GM12878 (cell line): Measurements from ENCODE around the gene NPTX1. TPM values are rescaled to one million over a fixed set of nuclear protein-coding genes. Genes with fewer than 3 reads are reported as not detected.

Experiments used
- ATAC-seq: fragments of 200-7000 bp; cut with Tn5 transposase; 3 replicates; pipeline ENCODE4 v1.9.1; 2020; ENCODE audit warnings: mild to moderate bottlenecking, moderate library complexity
- BruUV-seq: library from RNA; stranded (reverse); fragments of 400-500 nt; replicated peaks from 2 replicates; lab custom pipeline; 2021; lab: Mats Ljungman, UMichigan
- CTCF ChIA-PET: fragments of 300-600 bp; sonication (Branson Sonifier 250); formaldehyde crosslinking; extraction: SDS; loops from one replicate; lab custom pipeline; 2021; ENCODE audit warnings: inconsistent platforms; lab: Yijun Ruan, JAX
- POLR2A ChIA-PET: fragments of 350-600 bp; formaldehyde crosslinking; extraction: SDS; loops from one replicate; lab custom pipeline; 2021; ENCODE audit warnings: inconsistent platforms; lab: Charles Lee
- RAD21 ChIA-PET: fragments of 300-600 bp; sonication (Branson Sonifier 250); formaldehyde crosslinking; loops from one replicate; lab custom pipeline; 2023; ENCODE audit warnings: antibody characterized with exemption; ENCODE audit not compliant: unreplicated experiment; lab: Charles Lee
- SMC1A ChIA-PET: fragments of 300-600 bp; sonication (Branson Sonifier 250); formaldehyde crosslinking; loops from one replicate; lab custom pipeline; 2023; ENCODE audit not compliant: unreplicated experiment, uncharacterized antibody; lab: Charles Lee
- DNase-seq: peaks from one replicate; pipeline ENCODE4 v3.0.0-alpha.2; 2011; ENCODE audit warnings: low read depth, low spot score
- FAIRE-seq: peaks from 3 replicates; lab custom pipeline; 2011; peaks lifted over from hg19 to GRCh38; lab: Jason Lieb, UNC
- H2AFZ ChIP-seq: 2 replicates; pipeline ENCODE4 v1.6.0; 2011; ENCODE audit warnings: low read depth, low read length, control low read depth; ENCODE audit not compliant: control insufficient read depth
- H3K27ac ChIP-seq: 2 replicates; pipeline ENCODE4 v1.5.1; 2011; ENCODE audit warnings: control low read depth; ENCODE audit not compliant: control insufficient read depth, insufficient read depth
- H3K27me3 ChIP-seq, 2 experiments: replicated peaks in 1 of 2; 2 replicates each; pipeline versions ENCODE4 v1.6.0 to v1.6.1; 2011; ENCODE audit warnings: low read length in 1 of 2; ENCODE audit not compliant: control insufficient read depth in 2 of 2, insufficient read depth in 2 of 2
- H3K36me3 ChIP-seq, 2 experiments: 2 replicates each; pipeline ENCODE4 v1.5.1; 2011; ENCODE audit warnings: low read length in 1 of 2; ENCODE audit not compliant: control insufficient read depth in 2 of 2, insufficient read depth in 2 of 2
- H3K4me1 ChIP-seq: 2 replicates; pipeline ENCODE4 v1.6.1; 2011; ENCODE audit warnings: mild to moderate bottlenecking, low read length, moderate library complexity, mixed read lengths; ENCODE audit not compliant: control insufficient read depth, insufficient read depth
- H3K4me2 ChIP-seq: 2 replicates; pipeline ENCODE4 v1.6.0; 2011; ENCODE audit warnings: control low read depth; ENCODE audit not compliant: control insufficient read depth, insufficient read depth
- H3K4me3 ChIP-seq: fragments of 200-600 bp; sonication (generic); 2 replicates; pipeline ENCODE4 v1.5.1; 2016
- H3K79me2 ChIP-seq: 2 replicates; pipeline ENCODE4 v1.6.0; 2011; ENCODE audit warnings: low read length; ENCODE audit not compliant: control insufficient read depth, insufficient read depth
- H3K9ac ChIP-seq: 2 replicates; pipeline ENCODE4 v1.8.0; 2011; ENCODE audit warnings: low read length, control low read depth, mixed read lengths; ENCODE audit not compliant: control insufficient read depth, insufficient read depth
- H3K9me3 ChIP-seq: replicated peaks from 3 replicates; pipeline ENCODE4 v1.5.1; 2011; ENCODE audit warnings: mild to moderate bottlenecking, low read length; ENCODE audit not compliant: control insufficient read depth, insufficient read depth
- H4K20me1 ChIP-seq: 2 replicates; pipeline ENCODE4 v1.6.0; 2011; ENCODE audit not compliant: control insufficient read depth, insufficient read depth
- BMI1 ChIP-seq: fragments of 450-650 bp; IDR thresholded peaks from 2 replicates; pipeline ENCODE4 v1.6.1; 2016; ENCODE audit warnings: mild to moderate bottlenecking, moderate library complexity, borderline replicate concordance
- CBX5 ChIP-seq: sonication (generic); IDR thresholded peaks from 2 replicates; pipeline ENCODE4 v1.6.1; 2016; ENCODE audit warnings: low read depth, moderate library complexity, mild to moderate bottlenecking, inconsistent platforms
- E2F4 ChIP-seq: IDR thresholded peaks from 2 replicates; pipeline ENCODE4 v1.6.1; 2012; ENCODE audit warnings: low read depth, low read length, improper control_type of control experiment
- KDM1A ChIP-seq: fragments of 200-600 bp; sonication (generic); IDR thresholded peaks from 2 replicates; pipeline ENCODE4 v1.6.1; 2016; ENCODE audit warnings: borderline replicate concordance
- MXI1 ChIP-seq: fragments of 150-350 bp; IDR thresholded peaks from 2 replicates; pipeline ENCODE4 v1.6.1; 2011; ENCODE audit warnings: low read depth, mild to moderate bottlenecking, inconsistent platforms, low read length, improper control_type of control experiment
- NFIC ChIP-seq: IDR thresholded peaks from 2 replicates; pipeline ENCODE4 v1.6.1; 2012; ENCODE audit warnings: low read depth, mild to moderate bottlenecking, inconsistent platforms, low read length, moderate library complexity
- SRF ChIP-seq, 2 experiments: IDR thresholded peaks; 2 replicates each; pipeline ENCODE4 v1.6.1; 2011; ENCODE audit warnings: low read depth in 2 of 2, low read length in 2 of 2, mild to moderate bottlenecking in 1 of 2, moderate library complexity in 1 of 2
- TCF12 ChIP-seq: IDR thresholded peaks from 2 replicates; pipeline ENCODE4 v1.6.1; 2011; ENCODE audit warnings: low read depth, mild to moderate bottlenecking, low read length
- ZNF687 ChIP-seq: fragments of 450-650 bp; IDR thresholded peaks from 2 replicates; pipeline ENCODE4 v1.6.1; 2017; ENCODE audit warnings: mild to moderate bottlenecking, moderate library complexity
- WGBS: methylation state at CpG from one replicate; pipeline ENCODE4 v1.1.6; 2016; ENCODE audit warnings: low lambda C conversion rate; ENCODE audit not compliant: insufficient replicate concordance, insufficient coverage; ENCODE audit errors: missing lambda C conversion rate; 5-methylcytosine and 5-hydroxymethylcytosine counted together
- in situ Hi-C: fragments of 300-500 bp; cut with MboI; formaldehyde crosslinking; loops from 9 replicates; pipeline ENCODE4 v1.14.3; 2018; ENCODE audit warnings: mixed read lengths
- intact Hi-C: fragments of 100-400 bp; cut with micrococcal nuclease; formaldehyde crosslinking; loops from one replicate; pipeline ENCODE4 v1.14.2; 2022; ENCODE audit not compliant: unreplicated experiment
- polyA plus RNA-seq, 11 experiments: library from polyadenylated mRNA; depleted of rRNA in 4 of 11; unstranded in 6 of 11; stranded (reverse) in 5 of 11; fragments of >200 nt; fragmentation: Nextera tagmentation in 4 of 11; fragmentation: Illumina TruSeq in 1 of 11; extraction: Ambion mirVana in 4 of 11; extraction: Trizol in 1 of 11; gene quantifications; 1 replicate in 1 of 11; 2 replicates in 10 of 11; pipeline versions ENCODE4 v1.2.1 to v1.2.3, GENCODE V29; 2011 to 2016; ENCODE audit warnings: inconsistent platforms in 2 of 11, missing spikeins in 2 of 11, low read depth in 1 of 11
- total RNA-seq, 4 experiments: library from RNA; depleted of rRNA in 3 of 4; stranded (reverse); fragments of >200 nt in 3 of 4; fragmentation: Illumina TruSeq in 1 of 4; extraction: Trizol in 1 of 4; gene quantifications; 2 replicates each; pipeline versions ENCODE4 v1.2.1 to v1.2.3, GENCODE V29; 2013 to 2021
- TF ChIP-seq, protein P1 (sequence below): IDR thresholded peaks from 2 replicates; pipeline ENCODE4 v1.6.1; 2012; ENCODE audit warnings: mild to moderate bottlenecking, low read depth, low read length
- TF ChIP-seq, protein P2 (sequence below): fragments of 450-650 bp; IDR thresholded peaks from 2 replicates; pipeline ENCODE4 v1.6.1; 2017; ENCODE audit warnings: mild to moderate bottlenecking

Gene NPTX1
- total and polyA plus RNA-seq, 10 of the 15 experiments (the other 5 are each of a cell fraction or from before 2014, with no cell fraction given) = not detected

DNA sequence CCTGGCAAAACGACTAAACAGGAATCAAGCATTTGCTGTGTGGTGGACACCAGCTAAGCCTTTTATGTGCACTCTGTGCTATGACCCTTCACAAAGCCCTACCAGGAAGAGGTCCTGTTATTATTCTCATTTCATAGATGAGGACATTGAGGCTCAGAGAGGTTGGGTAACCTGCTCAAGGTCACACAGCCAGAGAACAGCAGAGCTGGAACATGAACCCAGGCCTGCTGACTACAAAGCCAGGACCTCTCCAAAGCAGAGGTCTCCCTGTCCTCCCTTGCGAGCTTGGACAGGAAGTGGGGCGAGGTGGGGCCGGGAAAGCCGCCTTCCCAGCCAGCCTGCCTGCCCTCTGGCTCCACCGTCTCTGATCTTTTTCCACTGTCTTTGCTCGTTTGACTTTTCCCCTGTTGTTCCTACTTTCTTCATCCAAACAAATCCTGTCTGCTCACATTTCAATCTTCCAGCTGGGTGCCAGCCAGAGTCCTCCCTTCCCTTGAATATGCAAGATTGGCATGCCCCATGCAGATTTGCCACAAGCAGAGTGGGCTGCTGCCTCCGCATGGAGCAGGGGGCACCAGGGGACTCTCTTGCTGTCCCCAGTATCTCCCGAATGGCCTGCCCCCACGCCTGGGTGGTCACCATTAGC is 44.5 kb upstream of the NPTX1 start (continued):
- TF ChIP-seq CBX5 (no peak), TCF12 (no peak), KDM1A (no peak), MXI1 (no peak), NFIC (no peak), E2F4 (no peak)
- TF ChIP-seq, protein P1, sequence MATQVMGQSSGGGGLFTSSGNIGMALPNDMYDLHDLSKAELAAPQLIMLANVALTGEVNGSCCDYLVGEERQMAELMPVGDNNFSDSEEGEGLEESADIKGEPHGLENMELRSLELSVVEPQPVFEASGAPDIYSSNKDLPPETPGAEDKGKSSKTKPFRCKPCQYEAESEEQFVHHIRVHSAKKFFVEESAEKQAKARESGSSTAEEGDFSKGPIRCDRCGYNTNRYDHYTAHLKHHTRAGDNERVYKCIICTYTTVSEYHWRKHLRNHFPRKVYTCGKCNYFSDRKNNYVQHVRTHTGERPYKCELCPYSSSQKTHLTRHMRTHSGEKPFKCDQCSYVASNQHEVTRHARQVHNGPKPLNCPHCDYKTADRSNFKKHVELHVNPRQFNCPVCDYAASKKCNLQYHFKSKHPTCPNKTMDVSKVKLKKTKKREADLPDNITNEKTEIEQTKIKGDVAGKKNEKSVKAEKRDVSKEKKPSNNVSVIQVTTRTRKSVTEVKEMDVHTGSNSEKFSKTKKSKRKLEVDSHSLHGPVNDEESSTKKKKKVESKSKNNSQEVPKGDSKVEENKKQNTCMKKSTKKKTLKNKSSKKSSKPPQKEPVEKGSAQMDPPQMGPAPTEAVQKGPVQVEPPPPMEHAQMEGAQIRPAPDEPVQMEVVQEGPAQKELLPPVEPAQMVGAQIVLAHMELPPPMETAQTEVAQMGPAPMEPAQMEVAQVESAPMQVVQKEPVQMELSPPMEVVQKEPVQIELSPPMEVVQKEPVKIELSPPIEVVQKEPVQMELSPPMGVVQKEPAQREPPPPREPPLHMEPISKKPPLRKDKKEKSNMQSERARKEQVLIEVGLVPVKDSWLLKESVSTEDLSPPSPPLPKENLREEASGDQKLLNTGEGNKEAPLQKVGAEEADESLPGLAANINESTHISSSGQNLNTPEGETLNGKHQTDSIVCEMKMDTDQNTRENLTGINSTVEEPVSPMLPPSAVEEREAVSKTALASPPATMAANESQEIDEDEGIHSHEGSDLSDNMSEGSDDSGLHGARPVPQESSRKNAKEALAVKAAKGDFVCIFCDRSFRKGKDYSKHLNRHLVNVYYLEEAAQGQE = no peak

DNA sequence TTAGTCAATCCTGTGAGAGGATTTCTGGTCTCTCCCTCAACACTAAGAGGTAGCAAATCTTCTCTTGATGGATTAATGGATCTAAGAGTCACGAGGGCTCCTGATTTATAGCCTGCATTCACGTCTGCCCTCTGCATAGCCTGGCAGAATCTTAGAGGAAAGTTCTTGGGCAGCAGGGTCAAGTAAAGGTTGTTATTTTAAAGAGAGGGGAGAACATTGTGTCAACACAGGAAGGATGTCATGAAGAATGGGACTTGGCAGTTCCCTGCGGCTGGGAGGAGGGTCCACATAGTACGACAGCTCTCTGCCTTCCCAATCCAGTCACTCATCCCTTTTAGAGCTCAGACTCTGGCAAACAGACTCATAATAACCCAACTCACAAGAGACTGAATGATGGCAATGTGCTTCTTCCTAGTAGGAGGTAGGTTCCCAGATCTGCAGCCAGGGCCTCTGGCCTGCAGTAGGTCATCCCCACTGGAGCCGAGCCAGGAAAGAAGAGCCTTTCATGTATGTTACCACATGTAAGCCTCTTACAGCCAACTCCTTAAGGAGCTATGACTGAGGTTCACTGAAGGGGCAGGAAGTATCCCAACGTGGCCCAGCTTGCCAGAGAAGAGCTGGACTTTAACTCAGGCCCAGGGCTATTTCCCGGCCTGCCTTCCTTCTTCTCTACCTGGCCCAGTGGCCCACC is 42.8 kb upstream of the NPTX1 start:
- intact Hi-C loops = no loop called here
- DNase-seq (no peak), ATAC-seq (no peak), FAIRE-seq (no peak)
- Histone ChIP-seq H3K79me2 (no peaks in the 10 kb centered on the region), H3K9me3 (no peaks in the 10 kb centered on the region), H2AFZ (no peak overlapping the region), H3K4me3 (no peak overlapping the region), H3K4me2 (no peak overlapping the region), H3K27me3 (peaks cover 0 to 6% of the 10 kb centered on the region in 2 experiments; a peak in 2 of 4 replicates), H3K9ac (no peak overlapping the region), H4K20me1 (no peaks in the 10 kb centered on the region), H3K36me3 (no peaks in the 10 kb centered on the region), H3K27ac (no peak overlapping the region), H3K4me1 (no peaks in the 10 kb centered on the region)
- CTCF ChIA-PET = no interaction called here
- RAD21 ChIA-PET = no interaction called here
- POLR2A ChIA-PET = no interaction called here
- SMC1A ChIA-PET = no interaction called here
- no TSS peak for BruUV-seq
- in situ Hi-C loops = no loop called here
- 38% methylated on average over 7 of the region's 7 CpGs for WGBS
- TF ChIP-seq SRF (IDR thresholded peaks at IDR 0.05; ENCODE audit: low read depth in 2 of 2, low read length in 2 of 2) (no peak), BMI1 (no peak), ZNF687 (no peak)
- TF ChIP-seq, protein P2, sequence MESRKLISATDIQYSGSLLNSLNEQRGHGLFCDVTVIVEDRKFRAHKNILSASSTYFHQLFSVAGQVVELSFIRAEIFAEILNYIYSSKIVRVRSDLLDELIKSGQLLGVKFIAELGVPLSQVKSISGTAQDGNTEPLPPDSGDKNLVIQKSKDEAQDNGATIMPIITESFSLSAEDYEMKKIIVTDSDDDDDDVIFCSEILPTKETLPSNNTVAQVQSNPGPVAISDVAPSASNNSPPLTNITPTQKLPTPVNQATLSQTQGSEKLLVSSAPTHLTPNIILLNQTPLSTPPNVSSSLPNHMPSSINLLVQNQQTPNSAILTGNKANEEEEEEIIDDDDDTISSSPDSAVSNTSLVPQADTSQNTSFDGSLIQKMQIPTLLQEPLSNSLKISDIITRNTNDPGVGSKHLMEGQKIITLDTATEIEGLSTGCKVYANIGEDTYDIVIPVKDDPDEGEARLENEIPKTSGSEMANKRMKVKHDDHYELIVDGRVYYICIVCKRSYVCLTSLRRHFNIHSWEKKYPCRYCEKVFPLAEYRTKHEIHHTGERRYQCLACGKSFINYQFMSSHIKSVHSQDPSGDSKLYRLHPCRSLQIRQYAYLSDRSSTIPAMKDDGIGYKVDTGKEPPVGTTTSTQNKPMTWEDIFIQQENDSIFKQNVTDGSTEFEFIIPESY = no peak
